GM12878 (cell line): Measurements from ENCODE around the gene F10.

Experiments used
- CHD2 ChIP-seq: IDR thresholded peaks from 2 replicates; pipeline ENCODE4 v1.6.1; 2011; ENCODE audit warnings: low read depth, low read length, improper control_type of control experiment, borderline replicate concordance
- EED ChIP-seq: sonication (generic); IDR thresholded peaks from 2 replicates; pipeline ENCODE4 v1.6.1; 2016; ENCODE audit warnings: antibody characterized with exemption, low read depth
- EZH2 ChIP-seq: IDR thresholded peaks from 2 replicates; pipeline ENCODE4 v1.6.1; 2012; ENCODE audit warnings: low read depth, mild to moderate bottlenecking, control low read depth, inconsistent platforms, low read length, borderline replicate concordance; ENCODE audit not compliant: control insufficient read depth
- JUND ChIP-seq: IDR thresholded peaks from 2 replicates; pipeline ENCODE4 v1.6.1; 2012; ENCODE audit warnings: low read depth, mild to moderate bottlenecking, low read length, improper control_type of control experiment, moderate library complexity
- MTA2 ChIP-seq: fragments of 450-650 bp; IDR thresholded peaks from 2 replicates; pipeline ENCODE4 v1.6.1; 2016; ENCODE audit warnings: low read depth, mild to moderate bottlenecking, moderate library complexity
- MXI1 ChIP-seq: fragments of 150-350 bp; IDR thresholded peaks from 2 replicates; pipeline ENCODE4 v1.6.1; 2011; ENCODE audit warnings: low read depth, mild to moderate bottlenecking, inconsistent platforms, low read length, improper control_type of control experiment
- POLR2A ChIP-seq: IDR thresholded peaks from 2 replicates; pipeline ENCODE4 v1.6.1; 2011; ENCODE audit warnings: low read depth, mild to moderate bottlenecking, low read length
- TF ChIP-seq, protein P1 (sequence below), 3 experiments: IDR thresholded peaks in 2 of 3; conservative IDR thresholded peaks in 1 of 3; 2 replicates each; pipeline ENCODE4 v1.5.1; 2011; ENCODE audit warnings: low read depth in 3 of 3, low read length in 3 of 3, mild to moderate bottlenecking in 3 of 3, control low read depth in 2 of 3, moderate library complexity in 2 of 3, inconsistent platforms in 1 of 3, mixed read lengths in 1 of 3; ENCODE audit not compliant: control insufficient read depth in 2 of 3, insufficient read depth in 1 of 3; ENCODE audit errors: extremely low read depth in 1 of 3
- TF ChIP-seq, protein P2 (sequence below): IDR thresholded peaks from 2 replicates; pipeline ENCODE4 v1.6.1; 2012; ENCODE audit warnings: low read depth, low read length, improper control_type of control experiment
- TF ChIP-seq, protein P3 (sequence below): IDR thresholded peaks from 2 replicates; pipeline ENCODE4 v1.6.1; 2012; ENCODE audit warnings: low read depth, low read length, improper control_type of control experiment
- TF ChIP-seq, protein P4 (sequence below): IDR thresholded peaks from 2 replicates; pipeline ENCODE4 v1.6.1; 2011; ENCODE audit warnings: low read depth, mild to moderate bottlenecking, low read length, moderate library complexity, borderline replicate concordance; ENCODE audit errors: extremely low read depth

DNA sequence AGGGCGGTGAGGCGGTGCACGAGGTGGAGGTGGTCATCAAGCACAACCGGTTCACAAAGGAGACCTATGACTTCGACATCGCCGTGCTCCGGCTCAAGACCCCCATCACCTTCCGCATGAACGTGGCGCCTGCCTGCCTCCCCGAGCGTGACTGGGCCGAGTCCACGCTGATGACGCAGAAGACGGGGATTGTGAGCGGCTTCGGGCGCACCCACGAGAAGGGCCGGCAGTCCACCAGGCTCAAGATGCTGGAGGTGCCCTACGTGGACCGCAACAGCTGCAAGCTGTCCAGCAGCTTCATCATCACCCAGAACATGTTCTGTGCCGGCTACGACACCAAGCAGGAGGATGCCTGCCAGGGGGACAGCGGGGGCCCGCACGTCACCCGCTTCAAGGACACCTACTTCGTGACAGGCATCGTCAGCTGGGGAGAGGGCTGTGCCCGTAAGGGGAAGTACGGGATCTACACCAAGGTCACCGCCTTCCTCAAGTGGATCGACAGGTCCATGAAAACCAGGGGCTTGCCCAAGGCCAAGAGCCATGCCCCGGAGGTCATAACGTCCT, 26.4 kb downstream of the F10 start:
- TF ChIP-seq JUND (no peak), POLR2A (no peak), CHD2 (no peak), EED (no peak), EZH2 (no peak), MXI1 (no peak), MTA2 (no peak)
- TF ChIP-seq, protein P1, sequence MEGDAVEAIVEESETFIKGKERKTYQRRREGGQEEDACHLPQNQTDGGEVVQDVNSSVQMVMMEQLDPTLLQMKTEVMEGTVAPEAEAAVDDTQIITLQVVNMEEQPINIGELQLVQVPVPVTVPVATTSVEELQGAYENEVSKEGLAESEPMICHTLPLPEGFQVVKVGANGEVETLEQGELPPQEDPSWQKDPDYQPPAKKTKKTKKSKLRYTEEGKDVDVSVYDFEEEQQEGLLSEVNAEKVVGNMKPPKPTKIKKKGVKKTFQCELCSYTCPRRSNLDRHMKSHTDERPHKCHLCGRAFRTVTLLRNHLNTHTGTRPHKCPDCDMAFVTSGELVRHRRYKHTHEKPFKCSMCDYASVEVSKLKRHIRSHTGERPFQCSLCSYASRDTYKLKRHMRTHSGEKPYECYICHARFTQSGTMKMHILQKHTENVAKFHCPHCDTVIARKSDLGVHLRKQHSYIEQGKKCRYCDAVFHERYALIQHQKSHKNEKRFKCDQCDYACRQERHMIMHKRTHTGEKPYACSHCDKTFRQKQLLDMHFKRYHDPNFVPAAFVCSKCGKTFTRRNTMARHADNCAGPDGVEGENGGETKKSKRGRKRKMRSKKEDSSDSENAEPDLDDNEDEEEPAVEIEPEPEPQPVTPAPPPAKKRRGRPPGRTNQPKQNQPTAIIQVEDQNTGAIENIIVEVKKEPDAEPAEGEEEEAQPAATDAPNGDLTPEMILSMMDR (IDR thresholded peaks at IDR 0.05 in 2 of 3, conservative IDR thresholded peaks at IDR 0.05 in 1 of 3; ENCODE audit: control insufficient read depth in 2 of 3, extremely low read depth in 1 of 3, insufficient read depth in 1 of 3, low read depth in 3 of 3, low read length in 3 of 3) = no peak
- TF ChIP-seq, protein P2, sequence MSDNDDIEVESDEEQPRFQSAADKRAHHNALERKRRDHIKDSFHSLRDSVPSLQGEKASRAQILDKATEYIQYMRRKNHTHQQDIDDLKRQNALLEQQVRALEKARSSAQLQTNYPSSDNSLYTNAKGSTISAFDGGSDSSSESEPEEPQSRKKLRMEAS = no peak
- TF ChIP-seq, protein P3, sequence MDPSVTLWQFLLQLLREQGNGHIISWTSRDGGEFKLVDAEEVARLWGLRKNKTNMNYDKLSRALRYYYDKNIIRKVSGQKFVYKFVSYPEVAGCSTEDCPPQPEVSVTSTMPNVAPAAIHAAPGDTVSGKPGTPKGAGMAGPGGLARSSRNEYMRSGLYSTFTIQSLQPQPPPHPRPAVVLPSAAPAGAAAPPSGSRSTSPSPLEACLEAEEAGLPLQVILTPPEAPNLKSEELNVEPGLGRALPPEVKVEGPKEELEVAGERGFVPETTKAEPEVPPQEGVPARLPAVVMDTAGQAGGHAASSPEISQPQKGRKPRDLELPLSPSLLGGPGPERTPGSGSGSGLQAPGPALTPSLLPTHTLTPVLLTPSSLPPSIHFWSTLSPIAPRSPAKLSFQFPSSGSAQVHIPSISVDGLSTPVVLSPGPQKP = no peak
- TF ChIP-seq, protein P4, sequence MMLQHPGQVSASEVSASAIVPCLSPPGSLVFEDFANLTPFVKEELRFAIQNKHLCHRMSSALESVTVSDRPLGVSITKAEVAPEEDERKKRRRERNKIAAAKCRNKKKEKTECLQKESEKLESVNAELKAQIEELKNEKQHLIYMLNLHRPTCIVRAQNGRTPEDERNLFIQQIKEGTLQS = no peak
